Lung (tissue), 12 donors: Measurements from ENCODE around the gene KLHL30. TPM values are rescaled to one million over a fixed set of nuclear protein-coding genes. Genes with fewer than 3 reads are reported as not detected.

ENCODE experiments used
- ATAC-seq: fragments of 200-7000 bp; cut with Tn5 transposase; one replicate; pipeline ENCODE4 v1.9.1; 2020; ENCODE audit warnings: moderate number of reproducible peaks; ENCODE audit not compliant: insufficient read depth, low FRiP score
- DNase-seq, 3 donors: peaks; one replicate each; pipeline ENCODE4 v3.0.0-alpha.2; 2013 to 2017
- H3K27ac ChIP-seq, 2 donors: one replicate each; pipeline ENCODE4 v1.5.1; 2013; ENCODE audit warnings: mild to moderate bottlenecking in 2 of 2, moderate library complexity in 2 of 2, control low read depth in 1 of 2, inconsistent platforms in 1 of 2, low read depth in 1 of 2, low read length in 1 of 2
- H3K27me3 ChIP-seq, 3 donors: one replicate each; pipeline ENCODE4 v1.5.1; 2013; ENCODE audit warnings: low read length in 2 of 3; ENCODE audit not compliant: control insufficient read depth in 3 of 3, insufficient read depth in 3 of 3
- H3K36me3 ChIP-seq, 4 donors: one replicate each; pipeline ENCODE4 v1.5.1; 2013; ENCODE audit warnings: low read length in 4 of 4, mild to moderate bottlenecking in 1 of 4, moderate library complexity in 1 of 4; ENCODE audit not compliant: control insufficient read depth in 4 of 4, insufficient read depth in 4 of 4
- H3K4me1 ChIP-seq, 5 donors: one replicate each; pipeline ENCODE4 v1.5.1; 2013; ENCODE audit warnings: low read length in 5 of 5, mild to moderate bottlenecking in 2 of 5, moderate library complexity in 1 of 5; ENCODE audit not compliant: control insufficient read depth in 5 of 5, insufficient read depth in 5 of 5
- H3K4me3 ChIP-seq: one replicate; pipeline ENCODE4 v1.5.1; 2013; ENCODE audit warnings: mild to moderate bottlenecking, control low read depth, moderate library complexity
- H3K9ac ChIP-seq, 2 donors: one replicate each; pipeline ENCODE4 v1.5.1; 2013; ENCODE audit warnings: low read length in 2 of 2, control low read depth in 1 of 2; ENCODE audit not compliant: insufficient read depth in 1 of 2
- H3K9me3 ChIP-seq, 4 donors: one replicate each; pipeline ENCODE4 v1.5.1; 2013; ENCODE audit warnings: low read length in 3 of 4, mild to moderate bottlenecking in 1 of 4, moderate library complexity in 1 of 4; ENCODE audit not compliant: control insufficient read depth in 4 of 4, insufficient read depth in 3 of 4
- CTCF ChIP-seq: IDR thresholded peaks from 2 replicates; pipeline ENCODE4 v1.5.1; 2012; ENCODE audit warnings: mild to moderate bottlenecking; ENCODE audit errors: control extremely low read depth, extremely low read depth
- WGBS, 2 donors: extraction: QIAGEN DNeasy Blood & Tissue Kit; methylation state at CpG; one replicate each; pipeline ENCODE4 v1.1.7; 2013; 5-methylcytosine and 5-hydroxymethylcytosine counted together
- polyA plus RNA-seq, 2 donors: library from polyadenylated mRNA; stranded (reverse); fragments of 200-250 nt; gene quantifications; one replicate each; pipeline ENCODE4 v1.2.1, GENCODE V29; 2013
- total RNA-seq, 2 donors: library from RNA; depleted of rRNA in 1 of 2; stranded (reverse); fragments of >200 nt in 1 of 2; gene quantifications; one replicate each; pipeline ENCODE4 v1.2.1, GENCODE V29; 2014 to 2021
- donor health status: control.
- donor health status: control.
- donor health status: Bipolar disorder and iron deficiency.
- donor health status: healthy.
- donor health status: DM: yes; HTN: yes; CAD: no.

Gene KLHL30
- total and polyA plus RNA-seq, 4 donors, result 0.18 to 2.1 (median 0.39) TPM

DNA sequence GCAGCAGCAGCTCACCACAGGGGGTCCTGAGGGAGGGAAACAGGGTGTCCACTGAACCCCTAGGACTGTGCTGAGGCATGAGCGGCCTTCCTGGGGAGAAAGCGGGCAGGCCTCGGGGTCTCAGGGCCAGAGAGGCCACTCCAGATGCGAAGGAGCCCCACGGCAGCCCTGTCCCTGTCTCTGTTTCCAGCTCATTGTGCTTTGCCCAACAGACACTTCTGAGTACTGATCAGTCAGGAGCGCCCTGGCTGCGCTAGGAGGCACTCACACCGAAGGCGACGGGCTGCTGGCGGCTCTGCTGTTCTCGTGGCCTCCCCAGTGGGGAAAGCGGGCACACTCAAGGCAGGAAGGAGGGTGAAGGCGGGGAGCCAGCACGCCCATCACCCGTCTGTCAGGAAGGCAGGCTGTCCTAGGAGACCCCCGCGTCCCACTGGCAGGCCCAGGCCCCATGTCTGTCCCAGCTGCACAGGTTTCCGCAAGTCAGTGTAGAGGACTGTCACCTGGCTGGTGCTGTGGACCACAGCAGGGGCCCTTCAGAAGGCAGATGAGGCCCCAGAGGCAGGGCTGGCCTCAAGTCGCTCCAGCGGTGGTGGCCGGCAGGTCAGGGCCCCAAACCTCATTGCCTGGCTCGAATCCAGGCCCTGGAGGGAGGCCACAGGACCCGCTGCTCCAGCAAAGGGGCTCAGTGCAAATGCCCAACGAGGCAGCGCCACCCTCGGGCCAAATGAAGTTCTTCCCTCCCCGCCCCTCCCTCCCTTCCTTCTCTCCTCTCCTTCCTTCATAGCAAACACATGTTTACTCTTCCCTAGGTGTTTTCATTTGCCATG lies 31.6 kb upstream of the KLHL30 start:
- peak in 1 of 3 donors; percentile 6 for DNase-seq
- TF ChIP-seq CTCF, result no peak
- H3K9me3 ChIP-seq, result peaks cover 0 to 2% (median 0%) of the 10 kb centered on the region in 4 donors
- H3K4me1 ChIP-seq, result peaks cover 0 to 4% (median 0%) of the 10 kb centered on the region in 5 donors
- WGBS, 2 donors, result 80 to 83% methylated on average over 27 to 28 of the region's 28 CpGs
- no peaks in the 10 kb centered on the region for H3K27me3 ChIP-seq
- H3K4me3 ChIP-seq, result no peak overlapping the region
- H3K27ac ChIP-seq, result no peak overlapping the region
- H3K36me3 ChIP-seq, result no peaks in the 10 kb centered on the region
- no peak for ATAC-seq
- no peak overlapping the region for H3K9ac ChIP-seq

DNA sequence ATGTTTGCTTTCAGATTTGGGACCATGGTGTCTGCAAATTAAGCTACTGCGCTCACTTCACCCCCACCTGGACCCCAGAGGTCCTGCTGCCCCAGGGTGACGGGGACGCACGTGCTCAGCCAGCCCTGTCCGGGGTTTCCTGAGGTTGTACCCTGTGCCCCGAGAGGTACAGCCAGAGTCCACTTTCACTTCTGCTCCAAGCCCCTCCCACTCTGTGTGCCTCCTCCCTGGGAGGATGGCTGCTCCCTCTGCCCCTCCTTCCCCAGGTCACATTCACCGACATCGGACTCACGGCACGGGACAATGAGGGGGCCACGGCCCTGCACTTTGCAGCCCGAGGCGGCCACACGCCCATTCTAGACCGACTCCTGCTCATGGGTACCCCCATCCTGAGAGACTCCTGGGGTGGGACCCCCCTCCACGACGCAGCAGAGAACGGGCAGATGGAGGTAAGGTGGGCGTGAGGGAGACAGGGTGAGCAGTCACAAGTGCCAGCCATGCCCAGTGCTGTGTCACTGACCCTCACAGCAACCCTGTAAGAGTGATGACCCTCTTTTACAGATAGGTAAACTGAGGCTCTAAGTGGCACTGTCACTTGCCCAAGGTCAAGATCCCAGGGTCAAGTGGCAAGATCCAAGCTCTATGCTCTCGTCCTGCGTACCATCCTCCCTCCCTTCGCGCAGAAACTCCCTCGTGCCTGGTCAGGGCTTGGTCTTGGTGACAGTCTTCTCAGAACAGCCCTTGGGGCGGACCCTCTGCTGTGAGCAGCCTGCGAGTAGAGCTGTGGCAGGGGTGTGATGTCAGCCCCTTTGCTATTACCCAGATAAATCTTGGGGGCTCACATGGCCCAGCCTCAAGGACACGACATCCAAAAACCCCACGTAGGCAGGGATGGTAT lies 30.7 kb upstream of the KLHL30 start:
- no peak overlapping the region for H3K4me3 ChIP-seq
- no peaks in the 10 kb centered on the region for H3K27me3 ChIP-seq
- peaks cover 0 to 2% (median under 1%) of the 10 kb centered on the region in 4 donors for H3K9me3 ChIP-seq
- DNase-seq (no peak), ATAC-seq (no peak)
- no peak overlapping the region for H3K27ac ChIP-seq
- no peak overlapping the region for H3K9ac ChIP-seq
- H3K4me1 ChIP-seq, result peaks cover 0 to 4% (median 0%) of the 10 kb centered on the region in 5 donors
- 86% methylated on average over 28 of the region's 28 CpGs for WGBS, 2 donors
- TF ChIP-seq CTCF, result no peak
- H3K36me3 ChIP-seq, result no peaks in the 10 kb centered on the region

- DNase-seq (no peak), ATAC-seq (no peak)
- TF ChIP-seq CTCF, result no peak
- H3K4me1 ChIP-seq, result peaks cover 0 to 4% (median 0%) of the 10 kb centered on the region in 5 donors
- no peak overlapping the region for H3K27ac ChIP-seq
- no peak overlapping the region for H3K4me3 ChIP-seq
- 54 to 58% methylated on average over 19 of the region's 19 CpGs for WGBS, 2 donors
- H3K36me3 ChIP-seq, result no peaks in the 10 kb centered on the region
- H3K9me3 ChIP-seq, result peaks cover 0 to 3% (median 1%) of the 10 kb centered on the region in 4 donors
- H3K27me3 ChIP-seq, result no peaks in the 10 kb centered on the region
- H3K9ac ChIP-seq, result no peak overlapping the region
Observed at GRCh38 chr2:238108423-238109183, 29.9 kb upstream of the KLHL30 start.
